Measurements from ENCODE around the gene ZNF613. TPM values are rescaled to one million over a fixed set of nuclear protein-coding genes. Genes with fewer than 3 reads are reported as not detected.

ZNF613 gene
- polyA plus RNA-seq, result 5.2 and 6.9 TPM in 2 replicates

GRCh38 chr19:51926784-51927741 is at the start of gene ZNF613:
ZNF613 (plus strand) TSS chr19:51927472; CDS start chr19:51936221, 8,749 bp downstream.

GRCh38 chr19:51887522-51888498 is 39.5 kb upstream of the ZNF613 start, which contains the start of gene ZNF577:
ZNF577 (minus strand) TSS chr19:51887951; CDS start chr19:51880382, 7,569 bp downstream.

GRCh38 chr19:51904331-51905165 is 22.7 kb upstream of the ZNF613 start, which contains the start of gene ZNF649:
ZNF649 (minus strand) TSS chr19:51905017; CDS start chr19:51900107, 4,910 bp downstream.

GRCh38 chr19:51986309-51987291 is 59.3 kb downstream of the ZNF613 start, which contains the start of gene ZNF350:
ZNF350 (minus strand) TSS chr19:51986840; CDS start chr19:51974360, 12,480 bp downstream.

Other genes with a start within 250 kb of the ZNF613 start
- gene SPACA6, start 234.1 kb upstream of the ZNF613 start, polyA plus RNA-seq, result 2.6 and 5.4 TPM in 2 replicates
- 0.56 TPM in 1 of 2 replicates, not detected in the other for gene HAS1, start 203.5 kb upstream of the ZNF613 start, polyA plus RNA-seq
- gene FPR1, start 175.6 kb upstream of the ZNF613 start, polyA plus RNA-seq, result not detected in 2 replicates
- not detected in 2 replicates for gene FPR2, start 166.3 kb upstream of the ZNF613 start, polyA plus RNA-seq
- gene FPR3, start 132.3 kb upstream of the ZNF613 start, polyA plus RNA-seq, result not detected in 2 replicates
- gene ZNF577, start 39.5 kb upstream of the ZNF613 start, polyA plus RNA-seq, result 17.7 and 35.9 TPM in 2 replicates
- gene ZNF649, start 22.5 kb upstream of the ZNF613 start, polyA plus RNA-seq, result 5.5 and 5.6 TPM in 2 replicates
- 3.0 and 21.1 TPM in 2 replicates for gene ZNF350, start 59.4 kb downstream of the ZNF613 start, polyA plus RNA-seq
- 7.7 and 9.0 TPM in 2 replicates for gene ZNF615, start 80.7 kb downstream of the ZNF613 start, polyA plus RNA-seq
- gene ZNF614, start 100.9 kb downstream of the ZNF613 start, polyA plus RNA-seq, result 1.5 and 5.6 TPM in 2 replicates
- gene ZNF432, start 121.4 kb downstream of the ZNF613 start, polyA plus RNA-seq, result 2.0 and 2.8 TPM in 2 replicates
- gene ZNF841, start 168.3 kb downstream of the ZNF613 start, polyA plus RNA-seq, result 6.1 and 9.7 TPM in 2 replicates
- gene ZNF616, start 212.5 kb downstream of the ZNF613 start, polyA plus RNA-seq, result 3.1 and 8.1 TPM in 2 replicates
- gene ZNF836, start 244.1 kb downstream of the ZNF613 start, polyA plus RNA-seq, result 12.4 and 18.1 TPM in 2 replicates

Measured in Purkinje cell (primary cell).